HG03354 (cell line): ENCODE data around the gene PDCD2L.
"Not testable (repeated sequence)": the region's sequence is repeated elsewhere in the genome, so short reads cannot be mapped to it uniquely, and the experiment has no call there.

ENCODE experiments used
- ATAC-seq: cut with Tn5 transposase; IDR thresholded peaks from one replicate; pipeline ENCODE4 v1.9.1; 2021; ENCODE audit warnings: mild to moderate bottlenecking; ENCODE audit not compliant: unreplicated experiment, poor library complexity, severe bottlenecking

PDCD2L gene

GRCh38 chr19:34458677-34459076 lies 54.5 kb downstream of the PDCD2L start:
- ATAC-seq = no peak

- no peak for ATAC-seq
These were observed 55.4 kb downstream of the PDCD2L start for GRCh38 chr19:34459614-34460013.

GRCh38 chr19:34461375-34462100 lies 57.3 kb downstream of the PDCD2L start:
- no peak for ATAC-seq

- ATAC-seq = not testable (repeated sequence)
These were observed 60.6 kb downstream of the PDCD2L start for GRCh38 chr19:34464785-34465184.

- ATAC-seq = no peak
These were observed 64.2 kb downstream of the PDCD2L start for GRCh38 chr19:34468409-34468808.

- ATAC-seq = not testable (repeated sequence)
These were observed 64.8 kb downstream of the PDCD2L start for GRCh38 chr19:34469026-34469425.

GRCh38 chr19:34471906-34472700 lies 67.9 kb downstream of the PDCD2L start:
- ATAC-seq = no peak

- no peak for ATAC-seq
These were observed 70.2 kb downstream of the PDCD2L start for GRCh38 chr19:34474233-34474989.

- no peak for ATAC-seq
These were observed 71.1 kb downstream of the PDCD2L start for GRCh38 chr19:34475026-34475974.
